Fibroblast of the conjunctiva (primary cell): ENCODE results near the gene NT5DC3.

Experiments
- DNase-seq: peaks from one replicate; pipeline ENCODE4 v3.0.0-alpha.2; 2010; ENCODE audit warnings: low read depth

NT5DC3 gene

DNA sequence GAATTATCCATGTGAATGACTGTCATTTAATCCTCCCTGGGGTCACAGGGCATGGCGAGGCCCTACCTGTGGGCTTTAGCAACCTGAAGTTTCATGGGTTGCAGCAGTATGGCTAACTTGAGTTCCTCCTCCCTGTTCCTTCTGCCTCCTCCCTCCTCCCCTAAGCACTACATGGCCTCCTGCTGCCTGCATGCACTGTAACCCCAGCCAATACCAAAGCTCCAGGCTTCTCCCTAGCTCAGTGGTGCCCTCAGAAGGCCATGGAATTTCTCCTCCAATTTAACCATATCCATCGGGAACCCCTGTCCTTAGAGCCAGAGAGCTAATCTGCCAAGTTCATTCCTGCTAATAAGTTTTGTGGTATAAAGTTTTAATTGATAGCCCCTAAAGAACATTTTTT, 95.1 kb downstream of the NT5DC3 start:
- DNase-seq, result no peak

DNA sequence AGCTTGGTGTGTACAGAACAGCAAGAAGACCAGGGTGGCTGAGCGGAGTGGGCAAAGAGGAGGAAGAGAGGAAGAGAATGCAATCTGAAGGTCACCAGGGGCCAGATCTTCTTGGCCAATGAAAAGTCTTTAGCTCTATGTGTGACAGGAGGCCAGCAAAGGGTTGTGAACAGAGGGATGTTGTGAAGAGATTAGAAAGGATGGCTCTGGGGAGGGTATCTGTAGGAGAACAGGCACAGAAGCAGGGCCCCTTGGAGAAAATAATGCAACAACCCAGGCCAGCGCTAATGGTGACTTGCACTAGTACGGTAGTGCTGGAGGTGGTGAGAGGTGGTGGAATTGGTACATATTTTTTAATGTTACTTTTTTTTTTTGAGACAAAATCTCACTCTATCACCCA, 97.2 kb downstream of the NT5DC3 start:
- DNase-seq, result no peak

DNA sequence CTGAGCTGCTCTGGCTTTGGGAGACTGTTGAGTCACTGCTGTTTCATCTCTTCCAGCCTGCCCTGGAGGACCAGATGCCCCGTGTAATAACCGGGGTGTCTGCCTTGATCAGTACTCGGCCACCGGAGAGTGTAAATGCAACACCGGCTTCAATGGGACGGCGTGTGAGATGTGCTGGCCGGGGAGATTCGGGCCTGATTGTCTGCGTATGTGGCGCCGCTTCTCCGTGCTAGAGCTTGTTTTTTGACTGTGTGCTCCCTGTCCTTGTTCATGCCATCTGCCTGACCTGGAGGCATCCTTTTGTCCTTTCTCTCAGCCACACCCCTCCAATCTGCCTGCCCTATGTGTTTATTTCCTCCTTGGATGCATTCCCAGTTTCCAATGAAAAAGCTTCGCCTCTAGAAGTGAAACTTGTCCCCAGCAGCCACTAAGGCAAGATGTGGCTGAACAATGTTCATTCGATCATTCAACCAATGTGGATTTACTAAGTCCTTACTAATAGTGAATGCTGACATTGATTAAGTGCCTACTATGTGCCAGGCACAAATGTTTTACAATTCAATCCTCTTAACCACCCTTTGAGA, 98.6 kb downstream of the NT5DC3 start:
- DNase-seq, result no peak

DNA sequence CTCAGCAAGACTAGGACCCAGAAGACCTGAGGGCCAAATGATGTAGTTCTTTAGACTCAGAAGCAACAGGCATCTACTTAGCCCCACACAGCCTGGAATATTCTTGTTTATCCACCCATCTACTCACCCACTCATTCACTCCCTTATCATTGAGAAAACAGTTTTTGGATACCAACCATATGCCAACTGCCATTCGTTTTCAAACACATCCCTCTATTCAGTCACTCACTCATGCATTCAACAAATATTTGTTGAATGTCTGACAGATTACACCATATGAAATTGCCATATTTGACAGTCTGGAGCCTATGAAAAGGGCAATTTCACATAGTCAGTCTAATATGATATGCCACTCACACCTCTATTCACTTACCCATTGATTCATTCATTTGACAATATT, 103.2 kb downstream of the NT5DC3 start:
- no peak for DNase-seq

DNA sequence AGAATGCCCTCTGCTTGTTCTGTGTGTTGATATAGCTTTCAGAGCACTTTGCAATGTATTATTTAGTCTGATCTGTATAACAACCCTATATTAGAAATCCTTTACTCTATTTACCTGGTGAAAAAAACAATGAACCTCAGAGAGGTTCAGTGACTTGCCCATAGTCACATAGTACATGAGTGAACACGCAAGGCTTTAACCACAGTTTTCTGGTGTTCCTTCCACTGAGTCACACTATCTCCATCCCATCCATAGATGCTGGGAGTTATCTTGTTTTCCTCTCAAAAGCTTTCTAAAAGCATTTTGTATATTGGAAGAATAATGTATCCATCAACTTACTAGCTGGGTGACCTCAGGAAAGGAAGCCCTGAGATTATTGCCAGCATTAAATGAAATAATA, 104.5 kb downstream of the NT5DC3 start:
- no peak for DNase-seq

DNA sequence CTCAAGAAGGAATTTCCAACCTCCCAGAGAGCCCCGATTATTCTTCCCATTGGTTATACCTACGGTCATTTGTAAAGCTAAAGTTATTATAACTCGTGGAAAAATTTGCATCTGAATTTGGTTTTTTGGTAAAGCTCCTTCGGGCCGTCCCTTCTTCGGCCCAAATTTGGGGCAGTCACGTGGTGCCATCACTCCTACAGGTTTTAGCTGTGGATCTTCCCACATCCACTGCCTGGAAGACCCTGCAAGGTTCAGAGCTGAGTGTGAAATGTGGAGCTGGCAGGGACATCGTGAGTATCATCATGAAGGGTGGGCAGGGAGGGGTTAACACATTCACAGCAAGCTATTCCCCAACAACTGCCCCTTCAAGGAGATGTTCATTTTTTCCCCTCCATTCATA, 105.7 kb downstream of the NT5DC3 start:
- DNase-seq, result no peak

DNA sequence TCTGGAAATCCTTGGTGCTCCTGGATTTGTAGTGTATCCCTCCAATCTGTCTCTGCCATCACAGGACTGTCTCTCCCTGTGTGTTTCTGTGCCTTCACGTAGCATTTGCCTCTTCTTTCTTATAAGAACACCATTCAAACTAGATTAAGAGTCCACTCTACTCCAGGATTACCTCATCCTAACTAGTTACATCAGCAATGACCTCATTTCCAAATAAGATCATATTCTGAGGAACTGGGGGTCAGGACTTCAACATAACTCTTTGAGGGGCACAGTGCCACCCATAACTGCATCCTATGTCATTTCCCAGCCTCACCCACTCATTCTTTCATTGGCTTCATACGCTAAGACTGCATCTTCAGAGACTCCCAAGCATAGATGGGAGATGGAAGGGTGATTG, 106.2 kb downstream of the NT5DC3 start:
- no peak for DNase-seq

DNA sequence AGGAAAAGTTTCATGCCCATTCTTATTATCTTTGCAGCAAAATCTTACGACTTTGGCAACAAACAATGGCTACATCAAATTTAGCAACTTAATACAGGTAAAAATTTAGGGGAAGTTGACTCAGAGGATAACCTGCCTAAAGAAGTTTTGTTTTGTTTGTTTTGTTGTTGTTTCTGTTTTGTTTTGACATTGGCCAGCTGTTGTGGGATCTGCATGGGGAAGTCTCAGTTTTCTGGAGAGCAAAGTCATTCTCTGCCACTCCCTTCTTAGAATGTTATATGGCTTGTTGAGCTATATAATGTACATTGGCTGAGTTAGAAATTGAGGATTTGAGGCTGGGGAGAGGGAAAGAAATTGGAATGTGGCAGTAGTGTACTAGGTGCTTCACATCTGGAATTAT, 109.5 kb downstream of the NT5DC3 start:
- DNase-seq, result no peak

DNA sequence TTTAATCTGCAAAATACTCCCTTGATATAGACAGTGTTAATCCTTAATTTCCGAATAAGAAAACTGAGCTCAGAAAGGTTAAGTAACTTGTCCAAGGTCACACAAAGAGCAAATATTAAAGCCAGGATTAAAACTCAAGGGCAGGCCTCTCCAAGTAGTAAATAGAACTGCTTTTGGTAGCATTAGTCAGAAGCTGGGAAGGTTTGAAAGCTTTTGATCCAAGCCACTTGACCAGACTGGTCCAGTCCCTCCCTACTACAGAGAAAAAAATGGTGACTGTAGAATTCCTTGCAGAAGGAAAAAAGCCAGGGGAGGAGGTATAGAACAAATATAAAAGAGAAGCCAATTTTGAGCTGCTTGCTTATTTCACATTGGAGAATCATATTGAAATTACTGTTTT, 111.5 kb downstream of the NT5DC3 start:
- DNase-seq, result no peak

DNA sequence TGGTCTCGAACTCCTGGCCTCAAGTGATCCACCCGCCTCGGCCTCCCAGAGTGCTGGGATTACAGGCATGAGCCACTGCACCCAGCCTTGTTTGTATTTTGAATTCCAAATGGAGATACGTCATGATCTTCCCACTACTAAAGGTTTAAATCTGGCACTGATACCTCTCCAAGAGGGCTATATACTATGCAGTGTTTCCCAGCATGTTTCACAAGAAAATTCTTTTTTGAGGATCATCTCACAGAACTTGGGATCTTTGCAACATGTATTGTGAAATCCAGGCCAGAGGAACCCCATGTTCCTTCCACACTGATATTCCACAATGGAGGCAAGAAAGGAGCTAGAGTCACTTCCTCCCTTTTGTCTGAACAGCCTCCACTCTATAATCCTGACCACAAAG, 112.7 kb downstream of the NT5DC3 start:
- peak; percentile 12 for DNase-seq

DNA sequence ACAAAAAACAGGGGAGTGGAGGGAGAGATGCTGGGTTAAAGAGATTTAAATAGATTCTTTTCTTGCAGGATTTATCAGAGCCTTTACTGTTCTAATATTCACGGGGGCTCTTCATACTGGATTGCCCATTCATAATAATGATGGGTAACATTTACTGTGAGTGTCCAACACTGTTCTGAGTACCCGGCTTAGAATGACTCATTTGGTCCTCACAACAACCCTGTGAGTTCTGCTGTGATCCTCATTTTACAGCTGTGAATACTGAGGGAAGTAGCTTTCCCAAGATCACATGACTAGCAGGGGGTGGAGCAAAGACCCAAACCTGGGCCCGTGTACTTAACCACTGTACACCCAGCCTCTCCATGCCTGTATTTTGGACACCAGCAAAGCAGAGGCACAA, 113.4 kb downstream of the NT5DC3 start:
- no peak for DNase-seq

DNA sequence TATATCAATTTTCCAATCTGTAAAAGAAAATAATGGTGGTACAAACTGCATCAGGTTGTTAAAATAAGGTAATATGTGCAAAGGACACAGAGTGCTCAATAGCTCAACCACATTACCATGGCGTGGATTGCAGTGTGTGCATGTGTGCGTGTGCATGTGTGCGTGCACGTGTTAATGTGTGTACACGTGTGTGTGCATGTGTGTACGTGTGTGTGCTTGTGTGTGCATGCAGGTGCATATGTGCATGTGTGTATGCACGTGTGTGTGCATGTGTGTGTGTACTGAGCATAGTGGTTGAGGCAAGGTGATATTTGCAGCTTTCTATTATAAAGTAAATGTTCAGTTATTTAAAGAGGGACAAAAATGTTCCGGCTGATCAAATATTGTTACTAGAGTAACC, 115.6 kb downstream of the NT5DC3 start:
- no peak for DNase-seq
